IMR-90 (cell line): ENCODE results near the gene RAB9B.

Source experiments
- MXI1 ChIP-seq: IDR thresholded peaks from 2 replicates; pipeline ENCODE4 v1.6.1; 2012; ENCODE audit warnings: low read depth, mild to moderate bottlenecking, low read length, moderate library complexity, borderline replicate concordance
- POLR2A ChIP-seq: IDR thresholded peaks from 2 replicates; pipeline ENCODE4 v1.6.1; 2012; ENCODE audit warnings: mild to moderate bottlenecking, low read depth, low read length
- RAD21 ChIP-seq: IDR thresholded peaks from 2 replicates; pipeline ENCODE4 v1.6.1; 2012; ENCODE audit warnings: low read length, improper control_type of control experiment
- RFX5 ChIP-seq: IDR thresholded peaks from 2 replicates; pipeline ENCODE4 v1.8.0; 2012; ENCODE audit warnings: low read depth, mild to moderate bottlenecking, low read length, moderate library complexity
- TF ChIP-seq, protein P1 (sequence below): conservative IDR thresholded peaks from 2 replicates; pipeline ENCODE4 v1.5.1; 2012; ENCODE audit warnings: mild to moderate bottlenecking, low read depth, low read length, improper control_type of control experiment

DNA sequence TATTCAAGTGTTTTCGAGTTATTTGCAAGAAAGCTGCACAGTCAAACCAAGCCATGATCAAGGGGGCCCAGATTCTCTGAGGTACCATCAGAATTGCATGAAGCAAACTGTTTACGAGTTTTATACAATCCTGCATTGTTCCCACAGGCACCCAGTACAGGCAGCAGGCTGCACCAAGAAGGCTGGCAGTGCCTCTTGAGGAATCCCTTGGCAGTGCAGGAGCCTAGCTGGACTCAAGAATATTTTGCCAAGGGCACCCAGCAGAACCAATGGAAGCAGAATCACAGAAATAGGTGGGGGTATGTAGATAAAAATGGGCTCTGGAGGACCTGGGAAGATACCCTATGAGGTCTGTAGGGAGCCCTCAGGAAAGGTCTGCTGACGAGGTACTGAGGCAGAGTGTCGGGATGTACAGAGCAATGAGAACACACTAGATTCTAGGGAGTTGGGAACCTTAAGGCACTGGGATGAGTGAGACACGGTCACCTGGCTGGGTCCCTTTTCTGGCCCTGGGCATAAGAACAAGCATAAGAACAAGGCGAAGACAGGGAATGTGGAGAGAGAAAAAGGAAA is 57.9 kb downstream of the RAB9B start:
- no peak for TF ChIP-seq POLR2A
- TF ChIP-seq, protein P1, sequence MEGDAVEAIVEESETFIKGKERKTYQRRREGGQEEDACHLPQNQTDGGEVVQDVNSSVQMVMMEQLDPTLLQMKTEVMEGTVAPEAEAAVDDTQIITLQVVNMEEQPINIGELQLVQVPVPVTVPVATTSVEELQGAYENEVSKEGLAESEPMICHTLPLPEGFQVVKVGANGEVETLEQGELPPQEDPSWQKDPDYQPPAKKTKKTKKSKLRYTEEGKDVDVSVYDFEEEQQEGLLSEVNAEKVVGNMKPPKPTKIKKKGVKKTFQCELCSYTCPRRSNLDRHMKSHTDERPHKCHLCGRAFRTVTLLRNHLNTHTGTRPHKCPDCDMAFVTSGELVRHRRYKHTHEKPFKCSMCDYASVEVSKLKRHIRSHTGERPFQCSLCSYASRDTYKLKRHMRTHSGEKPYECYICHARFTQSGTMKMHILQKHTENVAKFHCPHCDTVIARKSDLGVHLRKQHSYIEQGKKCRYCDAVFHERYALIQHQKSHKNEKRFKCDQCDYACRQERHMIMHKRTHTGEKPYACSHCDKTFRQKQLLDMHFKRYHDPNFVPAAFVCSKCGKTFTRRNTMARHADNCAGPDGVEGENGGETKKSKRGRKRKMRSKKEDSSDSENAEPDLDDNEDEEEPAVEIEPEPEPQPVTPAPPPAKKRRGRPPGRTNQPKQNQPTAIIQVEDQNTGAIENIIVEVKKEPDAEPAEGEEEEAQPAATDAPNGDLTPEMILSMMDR = peak; percentile 57
- TF ChIP-seq MXI1 = no peak
- TF ChIP-seq RAD21 = peak; percentile 64
- no peak for TF ChIP-seq RFX5
